CD14-positive monocyte (primary cell): Measurements from ENCODE around the gene CSK. TPM values are rescaled to one million over a fixed set of nuclear protein-coding genes. Genes with fewer than 3 reads are reported as not detected.
A peak's percentile ranks its signal among the peaks of the same experiment; 100 is the strongest.

Source experiments
- DNase-seq, 3 donors: peaks; one replicate each; pipeline ENCODE4 v3.0.0-alpha.2; 2011 to 2022
- H2AFZ ChIP-seq: 2 replicates; pipeline ENCODE4 v1.6.0; 2012; ENCODE audit warnings: mild to moderate bottlenecking, low read depth, low read length, inconsistent platforms; ENCODE audit not compliant: insufficient read depth, poor library complexity, severe bottlenecking
- H3K27ac ChIP-seq, 2 donors: 1 replicate in 1 of 2; 2 replicates in 1 of 2; pipeline ENCODE4 v1.5.1; 2012 to 2013; ENCODE audit warnings: low read length in 2 of 2, control low read depth in 1 of 2, inconsistent platforms in 1 of 2, low read depth in 1 of 2, mild to moderate bottlenecking in 1 of 2
- H3K27me3 ChIP-seq, 2 donors: one replicate each; pipeline versions ENCODE4 v1.6.0 to v1.6.1; 2011 to 2013; ENCODE audit warnings: low read length in 2 of 2; ENCODE audit not compliant: control insufficient read depth in 2 of 2, insufficient read depth in 2 of 2
- H3K36me3 ChIP-seq, 2 donors: replicated peaks in 1 of 2; 1 replicate in 1 of 2; 2 replicates in 1 of 2; pipeline versions ENCODE4 v1.5.1 to v1.6.1; 2012 to 2013; ENCODE audit warnings: low read length in 2 of 2, control low read depth in 1 of 2, inconsistent platforms in 1 of 2, mild to moderate bottlenecking in 1 of 2; ENCODE audit not compliant: insufficient read depth in 2 of 2, control insufficient read depth in 1 of 2
- H3K4me1 ChIP-seq, 2 donors: 1 replicate in 1 of 2; 2 replicates in 1 of 2; pipeline versions ENCODE4 v1.5.1 to v1.6.1; 2012 to 2013; ENCODE audit warnings: low read length in 2 of 2, control low read depth in 1 of 2, inconsistent platforms in 1 of 2, mild to moderate bottlenecking in 1 of 2, moderate library complexity in 1 of 2; ENCODE audit not compliant: insufficient read depth in 2 of 2, control insufficient read depth in 1 of 2
- H3K4me2 ChIP-seq: replicated peaks from 2 replicates; pipeline ENCODE3; 2012; ENCODE audit warnings: low read length, moderate library complexity, mild to moderate bottlenecking; ENCODE audit not compliant: poor library complexity, severe bottlenecking; ENCODE audit errors: extremely low read depth
- H3K4me3 ChIP-seq, 3 experiments: fragments of 200-600 bp in 1 of 3; sonication (generic) in 1 of 3; replicated peaks in 1 of 3; 1 replicate in 2 of 3; 2 replicates in 1 of 3; pipeline ENCODE4 v1.5.1; 2011 to 2013; ENCODE audit warnings: low read length in 3 of 3, mild to moderate bottlenecking in 3 of 3, control low read depth in 2 of 3, low read depth in 2 of 3, inconsistent platforms in 1 of 3, moderate library complexity in 1 of 3
- H3K79me2 ChIP-seq: 2 replicates; pipeline ENCODE4 v1.6.0; 2012; ENCODE audit warnings: mild to moderate bottlenecking, control low read depth, inconsistent platforms, low read length, moderate library complexity; ENCODE audit not compliant: insufficient read depth
- H3K9ac ChIP-seq: 2 replicates; pipeline ENCODE4 v1.6.0; 2017; ENCODE audit warnings: low read length, mild to moderate bottlenecking; ENCODE audit not compliant: insufficient read depth, poor library complexity, severe bottlenecking
- H3K9me3 ChIP-seq, 2 donors: replicated peaks in 1 of 2; 1 replicate in 1 of 2; 2 replicates in 1 of 2; pipeline versions ENCODE4 v1.5.1 to v1.6.1; 2012 to 2013; ENCODE audit warnings: low read length in 2 of 2, control low read depth in 1 of 2; ENCODE audit not compliant: control insufficient read depth in 1 of 2, insufficient read depth in 1 of 2
- H4K20me1 ChIP-seq: 2 replicates; pipeline ENCODE4 v1.6.0; 2012; ENCODE audit warnings: mild to moderate bottlenecking, low read length, control low read depth, moderate library complexity; ENCODE audit not compliant: insufficient read depth
- H3K27ac Mint-ChIP-seq, 7 donors: one replicate each; pipeline ENCODE4 v1.8.0; 2020; ENCODE audit warnings: mild to moderate bottlenecking in 7 of 7, mixed read lengths in 7 of 7, moderate library complexity in 6 of 7, inconsistent platforms in 2 of 7
- H3K27me3 Mint-ChIP-seq, 3 donors: one replicate each; pipeline ENCODE4 v1.8.0; 2021 to 2022; ENCODE audit warnings: low read depth in 3 of 3, mild to moderate bottlenecking in 3 of 3, mixed read lengths in 3 of 3, moderate library complexity in 3 of 3, inconsistent platforms in 1 of 3
- H3K36me3 Mint-ChIP-seq, 2 donors: one replicate each; pipeline ENCODE4 v1.8.0; 2020; ENCODE audit warnings: mixed read lengths in 2 of 2, inconsistent platforms in 1 of 2, mild to moderate bottlenecking in 1 of 2
- H3K4me1 Mint-ChIP-seq: one replicate; pipeline ENCODE4 v1.8.0; 2020; ENCODE audit warnings: mild to moderate bottlenecking, mixed read lengths
- H3K4me3 Mint-ChIP-seq, 2 donors: one replicate each; pipeline ENCODE4 v1.8.0; 2020; ENCODE audit warnings: mild to moderate bottlenecking in 2 of 2, mixed read lengths in 2 of 2, moderate library complexity in 1 of 2
- H3K9me3 Mint-ChIP-seq, 7 donors: one replicate each; pipeline ENCODE4 v1.8.0; 2020 to 2022; ENCODE audit warnings: mixed read lengths in 7 of 7, mild to moderate bottlenecking in 6 of 7, moderate library complexity in 6 of 7, inconsistent platforms in 2 of 7
- CTCF ChIP-seq: fragments of 200-600 bp; IDR thresholded peaks from one replicate; pipeline ENCODE4 v1.8.0; 2022; ENCODE audit warnings: antibody characterized with exemption, mild to moderate bottlenecking
- WGBS: methylation state at CpG from one replicate; pipeline ENCODE4 v1.1.5; 2013; ENCODE audit warnings: missing lambda C conversion rate; ENCODE audit not compliant: insufficient coverage; 5-methylcytosine and 5-hydroxymethylcytosine counted together
- intact Hi-C, 2 donors: fragments of 100-400 bp; cut with micrococcal nuclease; formaldehyde crosslinking; loops; one replicate each; pipeline versions ENCODE4 v1.15.0 to v1.15.1; 2023
- polyA plus RNA-seq, 3 donors: library from polyadenylated mRNA; depleted of rRNA in 1 of 3; unstranded in 2 of 3; stranded (reverse) in 1 of 3; fragments of 300-500 nt in 2 of 3; fragments of >200 nt in 1 of 3; fragmentation: Illumina TruSeq in 2 of 3; gene quantifications; 1 replicate in 2 of 3; 2 replicates in 1 of 3; pipeline ENCODE4 v1.2.3, GENCODE V29; 2012 to 2021

Gene CSK
- polyA plus RNA-seq, 3 donors: 79.0 to 426 (median 106) TPM

DNA sequence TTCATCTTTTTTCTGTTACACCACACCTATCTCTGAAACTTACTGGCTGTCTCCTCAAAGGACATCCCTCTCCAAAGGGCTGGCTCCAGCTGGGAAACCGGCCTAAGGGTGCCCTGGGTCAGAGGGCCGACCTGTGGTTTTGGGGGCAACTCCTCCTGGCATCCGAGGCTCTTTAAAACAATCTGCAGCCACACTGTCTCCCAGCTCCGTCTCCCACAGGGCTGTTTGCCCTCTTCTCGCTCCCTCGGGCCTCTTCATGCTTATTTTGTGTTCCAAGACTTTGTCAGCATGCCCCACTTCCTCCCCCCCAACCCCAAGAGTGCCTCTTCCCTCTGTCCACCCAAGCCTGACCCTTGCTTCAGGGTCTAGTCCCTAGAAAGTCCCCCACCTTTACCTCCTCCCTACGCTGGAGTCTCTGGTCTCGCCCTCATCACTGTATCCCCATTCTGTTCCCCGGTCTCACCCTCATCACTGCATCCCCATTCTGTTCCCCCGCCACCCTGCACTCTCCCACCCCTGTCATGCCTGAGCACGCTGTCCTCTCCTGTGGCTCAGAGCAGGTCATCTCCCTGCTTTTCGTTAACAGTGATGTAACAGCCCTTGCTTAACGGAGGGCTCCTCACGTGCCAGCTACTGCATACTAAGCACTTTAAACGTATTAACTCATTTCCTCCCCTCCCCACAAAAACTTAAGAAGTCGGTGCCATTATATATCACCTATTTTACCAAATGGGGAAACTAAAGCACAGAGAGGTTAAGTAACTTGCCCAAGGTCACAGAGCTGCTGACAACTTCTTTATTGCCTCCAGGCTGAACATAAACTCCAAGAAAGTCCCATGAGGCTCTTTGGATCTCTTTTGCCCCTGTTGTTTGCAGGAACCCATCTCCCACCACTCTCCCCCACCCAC is 1.1 kb upstream of the CSK start:
- peaks cover 18 to 23% of the 10 kb centered on the region in 2 donors for H3K36me3 Mint-ChIP-seq
- Histone ChIP-seq H3K79me2 (peaks cover 49% of the 10 kb centered on the region), H3K4me3 (peak overlapping the region; percentile 42 to 100 (median 65)), H3K9me3 (no peaks in the 10 kb centered on the region), H3K27me3 (no peaks in the 10 kb centered on the region), H4K20me1 (peaks cover 12% of the 10 kb centered on the region), H3K27ac (peak overlapping the region; percentile 92 to 95), H2AFZ (no peak overlapping the region), H3K4me2 (peak overlapping the region; percentile 92), H3K9ac (peak overlapping the region; percentile 70), H3K4me1 (peaks cover 84 to 89% of the 10 kb centered on the region in 2 donors), H3K36me3 (peaks cover 5 to 7% of the 10 kb centered on the region in 2 donors)
- H3K4me3 Mint-ChIP-seq: peak overlapping the region; percentile 84 to 89
- peak; percentile 96 to 98 (median 98) for DNase-seq
- peak overlapping the region; percentile 97 to 99 (median 98) for H3K27ac Mint-ChIP-seq
- 15% methylated on average over 16 of the region's 16 CpGs for WGBS
- H3K9me3 Mint-ChIP-seq: peaks cover 0 to 3% (median 0%) of the 10 kb centered on the region in 7 donors
- peaks cover 81% of the 10 kb centered on the region for H3K4me1 Mint-ChIP-seq
- intact Hi-C loops: no loop called here
- no peak for TF ChIP-seq CTCF
- peaks cover 0 to 3% (median 0%) of the 10 kb centered on the region in 3 donors for H3K27me3 Mint-ChIP-seq

- WGBS: 0% methylated on average over 30 of the region's 72 CpGs
- Histone ChIP-seq H3K27ac (peak overlapping the region; percentile 96 to 97), H3K79me2 (peaks cover 63% of the 10 kb centered on the region), H3K4me3 (peak overlapping the region; percentile 91 to 100 (median 92)), H3K4me1 (peaks cover 84 to 89% of the 10 kb centered on the region in 2 donors), H3K9me3 (no peaks in the 10 kb centered on the region), H3K9ac (peak overlapping the region; percentile 87), H3K36me3 (peaks cover 5 to 7% of the 10 kb centered on the region in 2 donors), H3K4me2 (peak overlapping the region; percentile 93), H3K27me3 (no peaks in the 10 kb centered on the region), H2AFZ (no peak overlapping the region), H4K20me1 (peaks cover 12% of the 10 kb centered on the region)
- H3K4me1 Mint-ChIP-seq: peaks cover 81% of the 10 kb centered on the region
- peak overlapping the region; percentile 95 to 97 for H3K4me3 Mint-ChIP-seq
- no peak for TF ChIP-seq CTCF
- DNase-seq: peak; percentile 56 to 64 (median 63)
- peaks cover 0 to 3% (median 0%) of the 10 kb centered on the region in 3 donors for H3K27me3 Mint-ChIP-seq
- H3K9me3 Mint-ChIP-seq: peaks cover 0 to 3% (median 0%) of the 10 kb centered on the region in 7 donors
- intact Hi-C loops: loop anchor here in 1 of 2 donors (1.0 kb wide), 1 partner anchor 7 kb away; no protein-coding TSS in a partner anchor
- peaks cover 19 to 26% of the 10 kb centered on the region in 2 donors for H3K36me3 Mint-ChIP-seq
- H3K27ac Mint-ChIP-seq: peak overlapping the region; percentile 93 to 99 (median 95)
These were observed 585 bp downstream of the CSK start for GRCh38 chr15:74782259-74783071.
